ENCODE measurements around the gene KRTCAP3. TPM values are rescaled to one million over a fixed set of nuclear protein-coding genes. Genes with fewer than 3 reads are reported as not detected.

The KRTCAP3 gene
- total and polyA plus RNA-seq, 9 of the 15 experiments (the other 6 are each of a cell fraction or from before 2014, with no cell fraction given), result 0.24 to 1.4 (median 0.73) TPM

- TF ChIP-seq ZBTB40 (IDR thresholded peaks at IDR 0.05) (peak; percentile 22; the same call in 1 of the 2 replicates), ZBTB40 (CRISPR knock-in tag; IDR thresholded peaks at IDR 0.05) (no peak), CCAR2 (IDR thresholded peaks at IDR 0.05; ENCODE audit: low read depth, low read length) (no peak), XRCC3 (IDR thresholded peaks at IDR 0.05) (no peak), MTA1 (IDR thresholded peaks at IDR 0.05; ENCODE audit: borderline replicate concordance) (0 out of 2 replicates have a peak, but pooled peaks have one; percentile 47)
Observed at GRCh38 chr2:27427863-27428212, 14.3 kb upstream of the KRTCAP3 start (continued).
